Suprapubic skin (tissue), 3 donors: ENCODE results near the gene PLXNB1.

Experiments
- CTCF ChIP-seq, 2 donors: fragments of 200-600 bp in 1 of 2; fragments of 450-650 bp in 1 of 2; sonication (generic) in 1 of 2; IDR thresholded peaks; one replicate each; pipeline ENCODE4 v1.5.1; 2016 to 2019; ENCODE audit warnings: antibody characterized with exemption in 2 of 2, mild to moderate bottlenecking in 1 of 2, moderate library complexity in 1 of 2
- POLR2A ChIP-seq, 2 donors: fragments of 450-650 bp; IDR thresholded peaks; one replicate each; pipeline ENCODE4 v1.6.1; 2017; ENCODE audit warnings: antibody characterized with exemption in 2 of 2, mild to moderate bottlenecking in 2 of 2, moderate library complexity in 2 of 2

GRCh38 chr3:48464713-48465221 is 34.9 kb upstream of the PLXNB1 start:
- TF ChIP-seq POLR2A (IDR thresholded peaks at IDR 0.05), result no peak
- no peak for TF ChIP-seq CTCF (IDR thresholded peaks at IDR 0.05)
